ENCODE data around the gene AHNAK2. TPM values are rescaled to one million over a fixed set of nuclear protein-coding genes. Genes with fewer than 3 reads are reported as not detected.

AHNAK2 gene
- total RNA-seq, 1 donor from 2014 or later, result 24.5 TPM

- DNase-seq, result no peak
Observed at GRCh38 chr14:105011312-105011990, 33.3 kb upstream of the AHNAK2 start.

DNA sequence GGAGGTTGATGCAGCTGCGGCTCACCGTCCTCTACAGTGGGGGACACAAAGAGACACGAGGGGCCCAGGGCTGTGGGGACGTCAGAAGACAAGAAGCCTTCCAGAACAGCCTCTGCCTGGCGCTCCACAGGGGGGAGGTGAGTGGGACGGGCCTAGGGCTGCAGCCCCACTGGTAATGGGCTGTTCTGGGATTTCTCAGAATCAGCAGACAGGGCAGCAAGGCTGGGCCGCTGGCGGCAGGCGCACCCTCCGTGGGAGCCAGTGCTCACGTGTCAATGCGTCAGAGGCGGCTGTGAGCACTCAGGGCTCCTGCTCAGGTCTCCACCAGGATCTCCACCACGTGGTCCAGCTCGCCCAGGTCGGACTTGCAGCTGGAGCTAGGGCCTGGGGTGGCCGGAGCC is 32.7 kb upstream of the AHNAK2 start:
- DNase-seq, result no peak

GRCh38 chr14:105010106-105010505 is 31.9 kb upstream of the AHNAK2 start:
- no peak for DNase-seq

GRCh38 chr14:105007593-105008264 is 29.6 kb upstream of the AHNAK2 start:
- no peak for DNase-seq

DNA sequence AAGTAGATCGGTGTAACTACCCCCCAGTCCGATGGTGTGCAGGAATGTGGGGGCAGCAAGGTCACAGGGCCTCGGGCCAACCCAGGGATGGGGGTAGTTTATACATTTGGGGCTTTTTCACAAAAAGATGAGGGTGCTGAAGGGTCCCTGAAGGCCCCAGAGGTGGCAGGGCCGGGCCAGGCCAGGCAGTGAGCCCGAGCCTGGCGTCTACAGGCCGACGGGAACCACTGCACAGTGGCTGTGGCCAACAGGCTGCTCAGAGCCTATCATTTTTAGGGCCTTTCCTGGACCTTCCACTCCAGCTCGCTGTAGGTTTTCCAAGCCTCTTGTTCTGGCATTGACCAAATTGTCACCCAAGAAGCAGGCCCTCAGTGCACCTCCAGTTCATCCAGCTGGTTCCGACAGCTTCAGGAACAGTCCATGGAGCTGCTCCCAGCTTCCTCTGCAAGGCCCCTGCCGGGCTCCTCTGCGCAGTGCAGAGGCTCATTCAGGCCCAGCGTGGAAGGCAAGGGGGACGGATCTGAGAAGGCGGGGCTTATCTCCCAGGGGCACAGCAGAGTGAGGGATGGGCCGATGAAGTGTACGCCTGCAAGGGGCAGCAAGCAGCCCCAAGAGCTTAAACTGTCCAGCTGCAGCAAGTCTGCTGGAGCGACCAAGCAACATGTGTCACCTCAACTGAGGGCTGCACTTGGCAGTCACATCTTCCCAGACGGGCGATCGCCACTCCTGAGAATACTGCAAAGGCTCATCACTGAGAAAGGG is 28.8 kb upstream of the AHNAK2 start:
- no peak for DNase-seq

- no peak for DNase-seq
Observed at GRCh38 chr14:105005929-105006830, 28.0 kb upstream of the AHNAK2 start.

DNA sequence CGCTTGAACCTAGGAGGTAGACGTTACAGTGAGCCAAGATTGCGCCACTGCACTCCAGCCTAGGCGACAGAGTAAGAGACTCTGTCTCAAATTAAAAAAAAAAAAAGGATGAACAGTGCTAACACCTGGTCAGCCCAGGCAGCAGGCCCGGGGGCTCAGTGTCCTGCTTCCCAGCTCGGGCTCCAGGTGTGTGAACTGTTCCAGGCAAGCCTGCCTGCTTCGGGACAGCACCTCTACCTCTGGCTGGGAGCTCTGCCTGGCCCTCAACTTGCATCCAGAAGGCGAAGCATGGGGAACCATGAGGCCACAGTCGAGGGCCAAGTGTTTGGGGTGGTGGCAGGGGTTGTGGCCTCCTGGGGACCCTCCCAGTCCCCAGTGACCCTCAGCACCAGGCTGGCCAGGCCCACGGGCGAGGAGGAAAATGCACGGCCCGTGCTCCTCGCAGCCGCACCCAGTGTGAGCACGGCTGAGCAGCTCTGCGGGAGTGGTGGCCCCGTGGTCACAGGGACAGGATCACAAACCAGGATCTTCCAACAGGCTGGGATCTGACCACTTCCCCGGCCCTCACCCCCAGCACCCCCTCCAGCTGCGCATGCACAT is 27.3 kb upstream of the AHNAK2 start:
- no peak for DNase-seq

DNA sequence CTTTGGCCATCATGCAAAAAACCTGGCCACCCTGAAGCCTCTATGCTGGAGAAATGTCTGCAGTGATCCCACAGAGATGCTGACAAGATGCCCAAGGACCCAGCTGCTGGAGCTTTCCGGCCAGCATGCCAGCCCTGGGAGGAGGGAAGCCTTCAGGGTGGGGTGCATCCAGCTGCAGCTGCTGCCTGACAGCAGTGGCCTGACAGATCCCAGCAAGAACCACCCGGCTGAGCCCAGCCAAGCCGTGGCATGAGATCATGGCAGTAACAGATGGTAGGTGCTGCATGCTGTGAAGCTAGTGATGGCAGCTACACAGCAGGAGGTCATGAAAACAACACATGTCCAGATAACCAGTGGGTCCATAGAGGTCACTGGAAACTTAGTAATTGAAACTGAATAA is 21.2 kb upstream of the AHNAK2 start:
- no peak for DNase-seq

DNA sequence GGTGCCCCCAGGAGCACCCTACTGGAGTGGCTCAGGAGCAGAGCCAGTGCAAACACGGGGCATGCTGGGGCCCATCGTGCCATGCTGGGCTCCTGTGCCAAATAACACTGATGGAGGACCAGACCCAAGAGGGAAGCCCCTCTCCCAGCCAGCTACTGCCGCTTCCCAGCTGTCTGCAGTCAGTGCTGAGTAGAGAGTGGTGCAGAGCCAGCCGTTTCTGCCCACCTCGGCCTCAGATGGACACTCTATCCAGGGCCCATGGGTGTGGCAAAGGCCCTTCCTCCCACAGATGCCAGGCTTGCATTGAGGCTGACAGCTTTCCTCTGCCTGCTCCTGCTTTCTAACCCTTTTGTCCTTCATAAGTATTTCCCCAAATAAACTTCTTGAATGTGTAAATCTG is 20.6 kb upstream of the AHNAK2 start:
- no peak for DNase-seq

DNA sequence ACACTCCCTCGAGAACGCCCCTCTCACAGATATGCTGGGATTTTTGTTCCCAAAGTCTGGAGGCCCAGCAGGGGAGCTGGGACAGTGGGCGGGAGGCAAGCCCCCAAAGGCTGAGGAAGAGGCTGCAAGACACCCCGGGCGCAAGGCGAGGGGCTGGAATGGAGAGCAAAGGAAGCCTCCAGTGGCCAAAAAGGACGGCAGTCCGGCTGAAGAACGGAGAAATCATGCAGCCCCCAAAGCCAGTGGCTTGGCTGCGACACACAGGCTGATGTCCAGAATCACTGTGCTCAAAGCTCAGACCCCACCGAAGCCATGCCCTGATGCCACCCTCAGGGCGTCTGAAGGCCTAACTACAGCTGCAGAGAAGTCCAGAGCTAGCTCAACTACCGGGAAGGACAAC is 18.3 kb upstream of the AHNAK2 start:
- DNase-seq, result no peak

DNA sequence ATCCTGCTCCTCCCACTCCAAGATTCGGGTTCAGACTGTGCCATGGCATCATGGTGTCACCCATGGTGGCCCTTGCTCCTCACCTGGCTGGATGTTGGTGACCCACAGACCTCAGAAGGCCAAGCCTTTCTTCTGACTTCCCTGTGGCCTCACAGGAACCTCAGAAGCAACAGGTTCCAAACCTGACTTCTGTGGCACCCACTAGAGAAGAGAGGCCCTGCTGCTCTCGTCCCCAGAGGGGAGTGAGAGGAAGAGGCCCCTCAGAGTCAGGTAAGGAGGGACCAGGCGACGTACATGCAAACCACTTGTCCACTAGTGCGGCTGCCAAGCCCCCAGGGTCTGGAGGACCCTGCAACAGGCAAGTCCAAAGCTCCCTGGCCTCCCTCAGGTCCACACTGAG is 17.9 kb upstream of the AHNAK2 start:
- DNase-seq, result no peak

- DNase-seq, result no peak
Observed at GRCh38 chr14:104994978-104995377, 16.8 kb upstream of the AHNAK2 start.

- DNase-seq, result no peak
Observed at GRCh38 chr14:104993808-104994591, 15.8 kb upstream of the AHNAK2 start.

GRCh38 chr14:104993306-104993705 is 15.1 kb upstream of the AHNAK2 start:
- no peak for DNase-seq

GRCh38 chr14:104992501-104992900 is 14.3 kb upstream of the AHNAK2 start:
- no peak for DNase-seq

GRCh38 chr14:104991896-104992230 is 13.7 kb upstream of the AHNAK2 start:
- DNase-seq, result no peak

DNA sequence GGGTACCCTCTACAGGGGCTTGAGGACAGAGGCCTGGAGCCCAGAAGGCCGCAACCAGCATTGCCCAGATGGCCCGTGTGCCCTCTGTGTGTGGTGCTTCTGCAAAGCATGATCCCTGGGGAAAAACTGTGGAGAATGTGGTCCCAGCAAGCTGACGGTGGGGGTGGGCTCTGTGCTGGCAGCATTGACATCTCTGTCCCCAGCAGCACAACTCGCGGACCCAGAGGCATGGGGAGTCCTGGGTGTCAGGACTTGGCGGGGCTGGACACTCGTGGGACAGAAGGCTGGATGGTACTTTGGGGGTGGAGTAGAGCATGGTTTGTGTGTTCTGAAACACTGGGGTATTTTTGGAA is 11.8 kb upstream of the AHNAK2 start:
- no peak for DNase-seq

- DNase-seq, result no peak
Observed at GRCh38 chr14:104989236-104989950, 11.2 kb upstream of the AHNAK2 start.

DNA sequence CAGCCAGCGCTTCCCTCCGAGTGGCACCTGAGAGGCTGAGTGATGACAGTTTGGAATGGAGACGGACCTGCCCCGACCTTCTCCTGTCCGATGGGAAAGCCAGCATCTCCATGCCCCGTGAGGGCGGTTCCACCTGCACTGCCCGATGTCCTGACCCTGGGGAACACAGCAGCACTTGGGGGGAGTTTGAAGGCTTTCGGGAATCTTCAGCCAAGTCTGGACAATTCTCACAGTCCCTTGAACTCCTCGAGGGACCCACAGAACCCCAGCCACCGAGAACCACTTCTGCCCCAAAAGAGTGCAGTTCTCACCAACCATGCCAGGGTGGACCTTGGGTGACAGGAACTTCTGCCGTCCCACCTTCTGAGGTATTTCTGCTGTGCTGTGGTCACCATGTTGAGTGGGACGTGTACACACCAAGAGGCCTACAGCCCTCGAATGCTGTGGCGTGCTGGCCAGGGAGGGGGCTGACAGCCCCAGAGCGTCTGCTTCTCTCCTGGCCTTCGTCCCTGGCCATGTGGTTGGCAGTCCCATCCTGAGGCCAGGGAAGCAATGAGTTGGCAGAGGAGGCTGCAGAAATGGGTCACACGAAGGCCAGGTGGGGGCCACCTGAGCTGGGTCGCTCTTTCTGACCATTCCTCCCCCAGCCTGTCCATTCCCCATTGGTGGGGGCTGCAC is 8.5 kb upstream of the AHNAK2 start:
- DNase-seq, result no peak

DNA sequence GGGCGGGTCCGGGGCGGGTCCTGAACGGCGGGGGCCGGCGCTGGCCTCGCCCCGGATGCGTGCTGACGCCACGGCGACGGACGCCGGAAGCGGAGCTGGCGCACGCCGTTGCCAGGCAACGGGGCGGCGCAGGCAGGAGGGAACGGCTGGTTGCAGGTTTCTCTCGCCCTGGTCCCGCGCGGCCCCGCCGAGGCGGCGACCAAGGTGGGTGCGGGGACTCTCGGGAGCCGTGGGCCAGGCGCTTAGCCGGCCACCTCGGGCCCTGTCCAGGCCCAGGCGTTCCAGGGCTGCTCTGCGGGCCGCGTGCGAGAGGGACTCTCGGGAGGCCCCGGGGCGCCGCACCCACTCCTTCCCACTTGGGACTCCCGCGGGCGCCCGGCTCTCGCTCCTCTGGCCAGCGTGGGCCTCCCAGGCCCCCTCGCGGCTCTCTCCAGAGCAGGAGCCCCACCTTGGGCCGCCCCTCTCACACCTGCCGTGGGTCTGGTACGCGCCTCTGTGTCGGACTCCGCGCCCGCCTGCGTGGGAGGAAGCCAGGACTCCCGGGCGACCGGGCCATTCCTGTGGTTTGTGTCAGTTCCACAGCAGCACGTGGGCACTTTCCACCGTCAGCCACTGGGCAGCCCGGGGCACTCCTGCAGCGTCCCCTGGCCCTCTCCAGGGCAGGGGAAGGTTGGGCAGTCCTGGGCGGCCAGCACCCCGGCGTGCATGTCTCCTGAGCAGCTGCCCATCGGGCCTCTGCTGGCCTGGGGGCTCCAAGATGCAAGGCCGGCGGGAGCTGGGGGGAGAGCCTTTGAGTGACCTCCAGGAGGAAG is 7.7 kb upstream of the AHNAK2 start, which contains the start of gene CLBA1:
CLBA1 (plus strand) TSS at position 114 of the 812 bp plus-strand sequence; CDS start at position 758, 644 bp downstream.
- DNase-seq, result peak; percentile 94

All from dermis blood vessel endothelial cell (primary cell).